Gastroesophageal sphincter (tissue), 3 donors: ENCODE data around the gene CWC25.

Experiments used
- EP300 ChIP-seq: sonication (generic); formaldehyde crosslinking; IDR thresholded peaks from one replicate; pipeline ENCODE4 v1.6.1; 2017; ENCODE audit warnings: antibody characterized with exemption, mild to moderate bottlenecking
- POLR2AphosphoS5 ChIP-seq: sonication (generic); formaldehyde crosslinking; IDR thresholded peaks from one replicate; pipeline ENCODE4 v1.6.1; 2017; ENCODE audit warnings: antibody characterized with exemption
- TF ChIP-seq, protein P1 (sequence below), 4 experiments: fragments of 200-600 bp in 2 of 4; fragments of 450-650 bp in 2 of 4; sonication (generic) in 1 of 4; IDR thresholded peaks; one replicate each; pipeline ENCODE4 v1.5.1; 2017 to 2019; ENCODE audit warnings: antibody characterized with exemption in 4 of 4, mild to moderate bottlenecking in 2 of 4, moderate library complexity in 2 of 4

GRCh38 chr17:38786372-38786771 is 38.7 kb downstream of the CWC25 start:
- TF ChIP-seq, protein P1, sequence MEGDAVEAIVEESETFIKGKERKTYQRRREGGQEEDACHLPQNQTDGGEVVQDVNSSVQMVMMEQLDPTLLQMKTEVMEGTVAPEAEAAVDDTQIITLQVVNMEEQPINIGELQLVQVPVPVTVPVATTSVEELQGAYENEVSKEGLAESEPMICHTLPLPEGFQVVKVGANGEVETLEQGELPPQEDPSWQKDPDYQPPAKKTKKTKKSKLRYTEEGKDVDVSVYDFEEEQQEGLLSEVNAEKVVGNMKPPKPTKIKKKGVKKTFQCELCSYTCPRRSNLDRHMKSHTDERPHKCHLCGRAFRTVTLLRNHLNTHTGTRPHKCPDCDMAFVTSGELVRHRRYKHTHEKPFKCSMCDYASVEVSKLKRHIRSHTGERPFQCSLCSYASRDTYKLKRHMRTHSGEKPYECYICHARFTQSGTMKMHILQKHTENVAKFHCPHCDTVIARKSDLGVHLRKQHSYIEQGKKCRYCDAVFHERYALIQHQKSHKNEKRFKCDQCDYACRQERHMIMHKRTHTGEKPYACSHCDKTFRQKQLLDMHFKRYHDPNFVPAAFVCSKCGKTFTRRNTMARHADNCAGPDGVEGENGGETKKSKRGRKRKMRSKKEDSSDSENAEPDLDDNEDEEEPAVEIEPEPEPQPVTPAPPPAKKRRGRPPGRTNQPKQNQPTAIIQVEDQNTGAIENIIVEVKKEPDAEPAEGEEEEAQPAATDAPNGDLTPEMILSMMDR (IDR thresholded peaks at IDR 0.05): no peak
- TF ChIP-seq EP300 (no peak), POLR2AphosphoS5 (no peak)
